ENCODE data around the gene DAP.

The DAP gene

GRCh38 chr5:10688651-10689171 lies 72.3 kb downstream of the DAP start:
- DNase-seq = no peak

- no peak for DNase-seq
Observed at GRCh38 chr5:10686890-10687289, 74.1 kb downstream of the DAP start.

- DNase-seq = no peak
Observed at GRCh38 chr5:10685115-10685521, 75.9 kb downstream of the DAP start.

- no peak for DNase-seq
Observed at GRCh38 chr5:10684303-10685086, 76.5 kb downstream of the DAP start.

- no peak for DNase-seq
Observed at GRCh38 chr5:10682801-10683525, 78.1 kb downstream of the DAP start.

DNA sequence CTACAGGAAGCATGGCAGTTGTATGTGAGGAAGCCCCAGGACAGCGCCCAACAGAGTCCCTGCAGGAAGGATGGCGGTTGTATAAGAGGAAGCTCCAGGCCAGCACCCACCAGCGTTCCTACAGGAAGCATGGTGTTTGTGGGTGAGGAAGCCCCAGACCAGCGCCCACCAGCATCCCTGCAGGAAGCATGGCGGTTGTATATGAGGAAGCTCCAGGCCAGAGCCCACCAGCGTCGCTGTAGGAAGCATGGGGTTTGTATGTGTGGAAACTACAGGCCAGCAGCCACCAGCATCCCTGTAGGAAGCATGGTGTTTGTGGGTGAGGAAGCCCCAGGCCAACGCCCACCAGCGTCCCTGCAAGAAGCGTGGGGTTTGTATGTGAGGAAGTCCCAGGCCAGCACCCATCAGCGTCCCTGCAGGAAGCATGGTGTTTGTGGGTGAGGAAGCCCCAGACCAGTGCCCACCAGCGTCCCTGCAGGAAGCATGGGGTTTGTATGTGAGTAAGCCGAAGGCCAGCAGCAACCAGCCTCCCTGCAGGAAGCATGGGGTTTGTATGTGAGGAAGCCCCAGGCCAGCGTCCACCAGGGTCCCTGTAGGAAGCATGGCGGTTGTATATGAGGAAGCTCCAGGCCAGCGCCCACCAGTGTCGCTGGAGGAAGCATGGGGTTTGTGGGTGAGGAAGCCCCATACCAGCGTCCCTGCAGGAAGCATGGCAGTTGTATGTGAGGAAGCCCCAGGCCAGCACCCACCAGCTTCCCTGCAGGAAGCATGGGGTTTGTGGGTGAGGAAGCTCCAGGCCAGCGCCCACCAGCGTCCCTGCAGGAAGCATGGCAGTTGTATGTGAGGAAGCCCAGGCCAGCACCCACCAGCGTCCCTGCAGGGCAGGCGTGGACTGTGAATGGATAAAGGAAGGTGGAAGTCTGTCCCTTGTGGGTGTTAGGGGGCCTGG lies 79.0 kb downstream of the DAP start:
- no peak for DNase-seq

DNA sequence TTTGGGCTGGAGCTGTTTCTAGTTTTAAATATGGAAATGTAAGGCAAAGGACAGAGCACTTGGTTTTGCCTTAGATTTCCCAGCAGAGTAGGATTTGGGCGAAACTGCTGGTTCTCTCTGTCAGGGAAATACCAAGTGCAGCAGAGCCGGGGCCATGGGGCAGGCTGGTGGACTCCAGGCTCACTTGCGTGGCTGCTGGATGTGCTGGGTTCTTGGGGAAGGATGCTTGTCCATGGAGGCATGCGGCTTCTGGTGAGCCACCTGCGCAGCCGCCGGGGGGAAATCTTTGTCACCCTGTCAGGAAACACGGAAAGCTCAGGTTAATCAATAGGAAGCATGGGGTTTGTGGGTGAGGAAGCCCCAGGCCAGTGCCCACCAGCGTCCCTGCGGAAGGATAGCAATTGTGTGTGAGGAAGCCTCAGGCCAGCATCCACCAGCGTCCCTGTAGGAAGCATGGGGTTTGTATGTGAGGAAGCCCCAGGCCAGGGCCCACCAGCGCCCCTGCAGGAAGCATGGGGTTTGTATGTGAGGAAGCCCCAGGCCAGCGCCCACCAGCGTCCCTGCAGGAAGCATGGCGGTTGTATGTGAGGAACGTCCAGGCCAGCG lies 80.1 kb downstream of the DAP start:
- no peak for DNase-seq

DNA sequence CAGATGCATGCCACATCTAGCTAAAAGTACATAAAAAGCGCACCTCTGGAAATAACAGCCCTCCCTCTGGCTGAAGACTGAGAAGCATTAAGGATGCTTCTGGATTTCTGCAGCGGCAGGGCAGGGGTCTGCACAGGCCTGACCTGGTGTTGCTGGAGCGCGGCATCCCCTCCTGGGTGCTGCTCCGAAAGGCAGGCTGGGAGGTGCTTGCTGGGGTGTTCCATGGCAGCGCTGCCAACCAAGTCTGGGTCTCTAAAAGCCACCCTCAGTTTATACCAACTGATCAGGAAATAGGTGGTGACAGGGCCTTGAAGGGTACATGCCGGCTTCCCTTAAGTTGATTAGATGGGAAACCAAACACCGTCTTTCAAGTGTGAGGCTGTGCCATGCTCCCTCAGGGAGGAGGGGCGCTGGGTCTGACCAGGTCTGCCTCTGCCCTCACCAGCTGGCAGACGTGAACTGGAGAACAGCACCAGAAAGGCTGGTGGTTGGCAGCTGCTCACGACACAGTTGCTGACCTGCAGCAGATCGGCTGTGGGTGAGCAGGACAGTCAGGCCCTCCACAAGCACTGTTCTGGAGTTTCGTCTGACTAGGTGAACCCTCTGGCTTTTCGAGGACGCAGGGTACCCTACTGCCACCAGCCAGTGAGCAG lies 81.6 kb downstream of the DAP start:
- DNase-seq = no peak

- peak; percentile 43 for DNase-seq
Observed at GRCh38 chr5:10678244-10678643, 82.8 kb downstream of the DAP start.

DNA sequence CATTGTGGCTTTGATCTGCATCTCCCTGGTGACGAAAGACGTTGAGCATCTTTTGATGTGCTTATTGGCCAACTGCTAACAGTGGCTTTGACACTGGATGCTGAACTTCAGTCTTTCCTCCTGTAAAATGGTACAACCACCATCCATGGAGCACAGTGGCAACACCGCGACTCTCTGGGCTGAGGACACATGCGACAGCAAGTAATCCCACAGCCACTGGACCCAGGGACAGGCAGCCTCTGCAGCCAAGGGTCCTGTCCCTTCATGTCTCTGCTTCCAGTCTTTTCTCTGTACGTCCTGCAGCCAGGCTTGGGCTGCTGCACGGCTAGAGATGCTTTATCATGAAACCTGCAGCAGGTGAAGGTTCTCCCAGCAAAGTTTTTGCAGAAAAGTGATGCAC lies 83.5 kb downstream of the DAP start:
- DNase-seq = no peak

DNA sequence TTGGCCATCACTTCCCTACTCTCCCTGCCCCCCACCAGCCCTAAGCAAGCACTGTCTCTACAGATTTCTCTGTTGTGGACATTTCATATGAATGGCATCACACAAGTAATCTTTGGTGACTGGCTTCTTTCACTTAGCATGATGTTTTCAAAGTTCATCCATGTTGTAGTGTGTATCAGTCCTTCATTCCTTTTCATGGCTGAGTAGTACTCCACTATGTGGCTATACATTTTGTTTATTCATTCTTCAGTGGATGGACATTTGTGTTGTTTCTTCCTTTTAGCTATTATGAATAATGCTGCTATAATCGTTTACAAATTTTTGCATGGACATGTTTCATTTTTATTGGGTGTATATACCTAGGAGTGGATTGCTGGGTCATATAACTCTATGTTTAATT lies 84.1 kb downstream of the DAP start:
- DNase-seq = no peak

DNA sequence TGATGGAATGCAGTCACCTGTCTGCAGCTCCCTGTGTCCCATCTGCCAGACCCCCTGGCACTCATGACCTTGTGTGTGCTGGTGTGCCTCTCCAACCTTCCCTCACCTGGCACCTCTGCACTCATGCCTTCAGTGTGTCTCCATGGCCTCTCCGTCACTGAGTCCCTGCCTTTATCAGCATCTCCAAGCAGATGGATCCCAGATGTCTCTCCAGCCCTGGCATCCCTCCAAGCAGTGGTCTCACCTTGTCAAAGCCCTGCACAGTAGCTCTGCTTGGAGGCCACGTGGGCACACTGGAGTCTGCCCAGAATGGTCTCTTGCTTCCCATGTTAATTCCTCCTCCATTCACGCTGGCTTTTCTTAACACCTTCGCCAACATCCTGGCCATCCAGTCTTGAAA lies 84.8 kb downstream of the DAP start:
- no peak for DNase-seq

GRCh38 chr5:10675177-10675700 lies 85.8 kb downstream of the DAP start:
- DNase-seq = no peak

- no peak for DNase-seq
Observed at GRCh38 chr5:10674582-10674981, 86.5 kb downstream of the DAP start.

- DNase-seq = no peak
Observed at GRCh38 chr5:10674096-10674495, 86.9 kb downstream of the DAP start.

GRCh38 chr5:10673407-10673806 lies 87.6 kb downstream of the DAP start:
- no peak for DNase-seq

DNA sequence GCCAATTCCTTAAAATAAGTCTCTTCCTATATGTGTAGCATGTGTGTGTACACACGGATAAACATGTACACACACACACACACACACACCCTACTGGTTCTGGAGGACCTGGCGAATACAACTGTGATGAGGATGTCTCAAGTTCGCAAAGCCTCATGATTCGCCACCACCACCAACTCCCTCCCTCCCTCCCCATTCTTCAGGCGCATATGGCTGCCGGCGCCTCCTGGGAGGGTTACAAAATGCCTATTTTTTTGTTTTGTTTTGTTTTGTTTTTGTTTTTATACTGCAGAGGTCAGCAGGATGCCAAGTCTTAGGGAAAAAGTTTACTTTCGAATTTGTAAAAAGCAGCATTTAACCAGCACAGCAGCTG lies 88.0 kb downstream of the DAP start:
- no peak for DNase-seq

- DNase-seq = no peak
Observed at GRCh38 chr5:10672146-10673016, 88.7 kb downstream of the DAP start.

DNA sequence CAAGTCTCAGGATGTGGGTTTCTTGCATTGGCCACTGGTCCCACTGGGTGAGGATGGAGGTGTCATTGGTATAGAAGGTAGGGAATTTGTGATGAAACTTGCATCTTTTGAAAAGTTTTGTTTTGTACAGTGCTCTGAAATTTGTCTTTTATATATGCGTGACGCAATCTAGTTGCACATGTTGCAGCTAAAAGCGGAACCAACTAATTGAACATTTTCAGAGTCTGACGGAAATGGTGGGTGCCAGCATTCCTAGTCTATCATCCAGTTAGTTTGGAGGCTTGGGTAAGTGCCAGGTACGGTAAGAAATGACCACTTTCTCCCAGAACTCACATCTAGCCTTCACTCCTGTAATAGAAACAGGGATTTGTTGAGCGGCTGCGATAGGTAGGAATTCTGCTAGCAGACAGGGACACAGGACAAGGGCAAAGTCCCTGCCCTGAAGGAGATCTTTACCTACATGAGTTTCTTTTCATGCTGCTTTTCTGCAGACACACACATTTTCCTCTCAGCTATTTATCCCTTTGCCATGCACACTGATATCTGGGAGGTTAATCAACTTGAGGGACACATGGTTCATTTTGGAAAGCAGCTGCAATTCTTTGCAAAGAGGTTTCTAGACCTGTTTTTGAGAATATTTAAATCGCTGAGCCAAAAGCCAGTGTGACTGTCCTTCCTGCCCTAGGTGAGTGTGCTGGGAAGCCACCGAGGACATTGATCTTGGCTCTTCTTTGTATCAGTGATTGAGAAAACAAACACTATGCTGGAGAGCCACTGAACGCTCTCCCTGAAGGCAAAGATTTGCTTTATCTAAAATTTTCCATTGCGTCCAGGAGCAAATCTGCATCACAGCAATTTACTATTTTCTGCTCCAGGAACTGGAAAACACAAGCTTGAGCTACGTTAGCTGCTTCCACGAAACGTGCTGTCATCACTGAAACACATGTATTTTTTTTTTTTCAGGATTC lies 89.7 kb downstream of the DAP start:
- no peak for DNase-seq

- DNase-seq = no peak
Observed at GRCh38 chr5:10669983-10670382, 91.1 kb downstream of the DAP start.
